ENCODE results near the gene DYDC2. TPM values are rescaled to one million over a fixed set of nuclear protein-coding genes. Genes with fewer than 3 reads are reported as not detected.

The DYDC2 gene
- polyA plus RNA-seq, 1 experiment = not detected

- CTCF ChIA-PET = interaction anchor here (0.6 kb wide), 1 partner anchor 1037 kb away, joined by 3 read pairs; no protein-coding TSS in a partner anchor
Measured at GRCh38 chr10:80410578-80411145, 54.1 kb downstream of the DYDC2 start.

GRCh38 chr10:80411267-80411668 lies 54.7 kb downstream of the DYDC2 start:
- no peak for DNase-seq (ENCODE audit: low read depth)
- CTCF ChIA-PET = interaction anchor here (0.6 kb wide), 1 partner anchor 1038 kb away, joined by 3 read pairs; no protein-coding TSS in a partner anchor
- TF ChIP-seq CTCF (IDR thresholded peaks at IDR 0.05; ENCODE audit: insufficient read depth, low read depth, low read length) = no peak
- no peaks in the 10 kb centered on the region for H3K36me3 ChIP-seq (ENCODE audit: control insufficient read depth, insufficient read depth, low read length)
- H3K4me3 ChIP-seq (ENCODE audit: low read depth, low read length) = no peak overlapping the region
- peaks cover 2% of the 10 kb centered on the region; the same call in 1 of the 2 replicates for H3K27me3 ChIP-seq (ENCODE audit: control insufficient read depth, insufficient read depth, low read length)
- POLR2A ChIA-PET = no interaction called here

More at GRCh38 chr10:80410578-80411145, 54.1 kb downstream of the DYDC2 start:
- POLR2A ChIA-PET = no interaction called here
- H3K36me3 ChIP-seq (ENCODE audit: control insufficient read depth, insufficient read depth, low read length) = no peaks in the 10 kb centered on the region
- DNase-seq (ENCODE audit: low read depth) = no peak
- peaks cover 2% of the 10 kb centered on the region; the same call in 1 of the 2 replicates for H3K27me3 ChIP-seq (ENCODE audit: control insufficient read depth, insufficient read depth, low read length)
- TF ChIP-seq CTCF (IDR thresholded peaks at IDR 0.05; ENCODE audit: insufficient read depth, low read depth, low read length) = no peak
- H3K4me3 ChIP-seq (ENCODE audit: low read depth, low read length) = no peak overlapping the region

GRCh38 chr10:80411681-80412220 lies 55.2 kb downstream of the DYDC2 start:
- Histone ChIP-seq H3K27me3 (ENCODE audit: control insufficient read depth, insufficient read depth, low read length) (peaks cover 2% of the 10 kb centered on the region; the same call in 1 of the 2 replicates), H3K36me3 (ENCODE audit: control insufficient read depth, insufficient read depth, low read length) (no peaks in the 10 kb centered on the region), H3K4me3 (ENCODE audit: low read depth, low read length) (no peak overlapping the region)
- TF ChIP-seq CTCF (IDR thresholded peaks at IDR 0.05; ENCODE audit: insufficient read depth, low read depth, low read length) = no peak
- ChIA-PET POLR2A (no interaction called here), CTCF (interaction anchor here (0.5 kb wide), 1 partner anchor 392 kb away, joined by 3 read pairs; no protein-coding TSS in a partner anchor)
- no peak for DNase-seq (ENCODE audit: low read depth)

- Histone ChIP-seq H3K4me3 (ENCODE audit: low read depth, low read length) (no peak overlapping the region), H3K27me3 (ENCODE audit: control insufficient read depth, insufficient read depth, low read length) (peaks cover 2% of the 10 kb centered on the region; the same call in 1 of the 2 replicates), H3K36me3 (ENCODE audit: control insufficient read depth, insufficient read depth, low read length) (no peaks in the 10 kb centered on the region)
- ChIA-PET CTCF (interaction anchor here (0.7 kb wide), 1 partner anchor 72 kb away, joined by 3 read pairs; no protein-coding TSS in a partner anchor), POLR2A (no interaction called here)
- DNase-seq (ENCODE audit: low read depth) = no peak
- TF ChIP-seq CTCF (IDR thresholded peaks at IDR 0.05; ENCODE audit: insufficient read depth, low read depth, low read length) = no peak
Measured at GRCh38 chr10:80412486-80412885, 55.9 kb downstream of the DYDC2 start.

- no peak overlapping the region for H3K4me3 ChIP-seq (ENCODE audit: low read depth, low read length)
- ChIA-PET CTCF (no interaction called here), POLR2A (no interaction called here)
- peaks cover 2% of the 10 kb centered on the region; the same call in 1 of the 2 replicates for H3K27me3 ChIP-seq (ENCODE audit: control insufficient read depth, insufficient read depth, low read length)
- no peaks in the 10 kb centered on the region for H3K36me3 ChIP-seq (ENCODE audit: control insufficient read depth, insufficient read depth, low read length)
- TF ChIP-seq CTCF (IDR thresholded peaks at IDR 0.05; ENCODE audit: insufficient read depth, low read depth, low read length) = no peak
- DNase-seq (ENCODE audit: low read depth) = peak; percentile 9
Measured at GRCh38 chr10:80413271-80413996, 56.9 kb downstream of the DYDC2 start.

Measured in BJ (cell line).